ENCODE results near the gene SCAP.

- no peak for TF ChIP-seq CTCF (IDR thresholded peaks at IDR 0.05)
- TF ChIP-seq EP300 (IDR thresholded peaks at IDR 0.05) = no peak
These were observed 110.3 kb downstream of the SCAP start for GRCh38 chr3:47365213-47366153.

All from ovary (tissue), 3 donors.